ENCODE measurements around the gene DGKD.

GRCh38 chr2:233474308-233475160, 120.2 kb downstream of the DGKD start:
- TF ChIP-seq POLR2A (IDR thresholded peaks at IDR 0.05; ENCODE audit: low read depth, low read length) (no peak), TAF1 (IDR thresholded peaks at IDR 0.05; ENCODE audit: low read depth, low read length) (no peak)

Data from GM12891 (cell line).